Measurements from ENCODE around the gene CROCC2. TPM values are rescaled to one million over a fixed set of nuclear protein-coding genes. Genes with fewer than 3 reads are reported as not detected.

CROCC2 gene
- total and polyA plus RNA-seq, 2 donors from 2014 or later, result 0.13 TPM; not detected in 1

- H3K4me3 ChIP-seq (ENCODE audit: low read length in 3 of 3), result no peak overlapping the region
- DNase-seq (no peak), FAIRE-seq (no peak)
- H3K36me3 ChIP-seq (ENCODE audit: control insufficient read depth in 2 of 3, insufficient read depth in 3 of 3, low read length in 3 of 3), result no peaks in the 10 kb centered on the region
- no peak overlapping the region for H3K9ac ChIP-seq (ENCODE audit: low read length in 3 of 3)
- no peaks in the 10 kb centered on the region for H3K9me3 ChIP-seq (ENCODE audit: control insufficient read depth in 2 of 3, insufficient read depth in 1 of 3, low read length in 3 of 3)
- no peak for TF ChIP-seq CTCF (IDR thresholded peaks at IDR 0.05; ENCODE audit: borderline replicate concordance, extremely low read depth, insufficient read depth)
- intact Hi-C loops (cut with DNase I), result no loop called here
- H3K4me1 ChIP-seq (ENCODE audit: control insufficient read depth in 2 of 3, insufficient read depth in 2 of 3, low read depth in 1 of 3, low read length in 3 of 3), result peaks cover 0 to 8% (median 0%) of the 10 kb centered on the region in 3 donors
- no peaks in the 10 kb centered on the region for H3K27me3 ChIP-seq (ENCODE audit: control insufficient read depth, insufficient read depth, low read length)
- H3K27ac ChIP-seq (ENCODE audit: low read depth in 2 of 2, low read length in 2 of 2), result no peak overlapping the region
These were observed 108.6 kb downstream of the CROCC2 start for GRCh38 chr2:241014764-241015163.

GRCh38 chr2:241015439-241015838, 109.3 kb downstream of the CROCC2 start:
- Histone ChIP-seq H3K9ac (ENCODE audit: low read length in 3 of 3) (no peak overlapping the region), H3K27me3 (ENCODE audit: control insufficient read depth, insufficient read depth, low read length) (no peaks in the 10 kb centered on the region), H3K36me3 (ENCODE audit: control insufficient read depth in 2 of 3, insufficient read depth in 3 of 3, low read length in 3 of 3) (no peaks in the 10 kb centered on the region), H3K9me3 (ENCODE audit: control insufficient read depth in 2 of 3, insufficient read depth in 1 of 3, low read length in 3 of 3) (no peaks in the 10 kb centered on the region), H3K27ac (ENCODE audit: low read depth in 2 of 2, low read length in 2 of 2) (no peak overlapping the region), H3K4me1 (ENCODE audit: control insufficient read depth in 2 of 3, insufficient read depth in 2 of 3, low read depth in 1 of 3, low read length in 3 of 3) (peaks cover 0 to 3% (median 0%) of the 10 kb centered on the region in 3 donors), H3K4me3 (ENCODE audit: low read length in 3 of 3) (no peak overlapping the region)
- intact Hi-C loops (cut with DNase I), result no loop called here
- DNase-seq, result no peak
- no peak for FAIRE-seq
- TF ChIP-seq CTCF (IDR thresholded peaks at IDR 0.05; ENCODE audit: borderline replicate concordance, extremely low read depth, insufficient read depth), result no peak

- Histone ChIP-seq H3K27ac (ENCODE audit: low read depth in 2 of 2, low read length in 2 of 2) (no peak overlapping the region), H3K4me3 (ENCODE audit: low read length in 3 of 3) (no peak overlapping the region), H3K9ac (ENCODE audit: low read length in 3 of 3) (no peak overlapping the region), H3K9me3 (ENCODE audit: control insufficient read depth in 2 of 3, insufficient read depth in 1 of 3, low read length in 3 of 3) (peaks cover 0 to 2% (median 0%) of the 10 kb centered on the region in 3 donors), H3K36me3 (ENCODE audit: control insufficient read depth in 2 of 3, insufficient read depth in 3 of 3, low read length in 3 of 3) (no peaks in the 10 kb centered on the region), H3K27me3 (ENCODE audit: control insufficient read depth, insufficient read depth, low read length) (no peaks in the 10 kb centered on the region), H3K4me1 (ENCODE audit: control insufficient read depth in 2 of 3, insufficient read depth in 2 of 3, low read depth in 1 of 3, low read length in 3 of 3) (no peaks in the 10 kb centered on the region)
- DNase-seq, result no peak
- no peak for TF ChIP-seq CTCF (IDR thresholded peaks at IDR 0.05; ENCODE audit: borderline replicate concordance, extremely low read depth, insufficient read depth)
- intact Hi-C loops (cut with DNase I), result no loop called here
- no peak for FAIRE-seq
These were observed 111.2 kb downstream of the CROCC2 start for GRCh38 chr2:241017228-241017940.
